Activated CD8-positive, alpha-beta T cell treated with anti-CD3 and anti-CD28 coated beads, Interleukin-2, amount 10 ng/mL, durations not matched to agents 7 days and 5 days (primary cell): ENCODE results near the gene PIK3R6. TPM values are rescaled to one million over a fixed set of nuclear protein-coding genes. Genes with fewer than 3 reads are reported as not detected.

ENCODE experiments used
- ATAC-seq: fragments of 150-1000 bp; cut with Tn5 transposase; one replicate; pipeline ENCODE4 v1.10.0; 2021; ENCODE audit warnings: moderate library complexity
- CTCF ChIA-PET: fragments of 350-600 bp; sonication (Branson Sonifier 250); formaldehyde crosslinking; loops from one replicate; lab custom pipeline; 2021; ENCODE audit warnings: antibody characterized with exemption; lab: Charles Lee
- POLR2A ChIA-PET: fragments of 350-600 bp; sonication (Branson Sonifier 250); formaldehyde crosslinking; loops from one replicate; lab custom pipeline; 2021; ENCODE audit warnings: antibody characterized with exemption; lab: Charles Lee
- DNase-seq: peaks from one replicate; pipeline ENCODE4 v3.0.0-alpha.2; 2020
- H3K27ac Mint-ChIP-seq: one replicate; pipeline ENCODE4 v1.8.0; 2021; ENCODE audit warnings: mild to moderate bottlenecking, mixed read lengths
- H3K27me3 Mint-ChIP-seq: one replicate; pipeline ENCODE4 v1.8.0; 2021; ENCODE audit warnings: low read depth, mixed read lengths
- H3K36me3 Mint-ChIP-seq: one replicate; pipeline ENCODE4 v1.8.0; 2021; ENCODE audit warnings: low read depth, mixed read lengths
- H3K4me1 Mint-ChIP-seq: one replicate; pipeline ENCODE4 v1.8.0; 2021; ENCODE audit warnings: low read depth, mixed read lengths
- H3K4me3 Mint-ChIP-seq: one replicate; pipeline ENCODE4 v1.8.0; 2021; ENCODE audit warnings: mild to moderate bottlenecking, mixed read lengths
- H3K9me3 Mint-ChIP-seq: one replicate; pipeline ENCODE4 v1.8.0; 2022; ENCODE audit warnings: mixed read lengths; ENCODE audit not compliant: insufficient read depth
- total RNA-seq, 2 experiments: library from RNA; stranded (reverse); gene quantifications; one replicate each; pipeline ENCODE4 v1.2.3, GENCODE V29; 2021

Gene PIK3R6
- total RNA-seq, 2 experiments from 2014 or later: 18.3 to 20.7 TPM

GRCh38 chr17:8832711-8833352 is 34.6 kb downstream of the PIK3R6 start:
- CTCF ChIA-PET: interaction anchor here (0.8 to 1.6 kb wide), 10 partner anchors 8 to 57 kb away, joined by 3 to 7 read pairs (median 3); no protein-coding TSS in a partner anchor
- POLR2A ChIA-PET: no interaction called here
- no peaks in the 10 kb centered on the region for H3K4me1 Mint-ChIP-seq
- peaks cover 33% of the 10 kb centered on the region for H3K36me3 Mint-ChIP-seq
- DNase-seq (peak; percentile 46), ATAC-seq (no peak)
- no peaks in the 10 kb centered on the region for H3K27me3 Mint-ChIP-seq
- H3K9me3 Mint-ChIP-seq: no peaks in the 10 kb centered on the region
- no peak overlapping the region for H3K4me3 Mint-ChIP-seq
- H3K27ac Mint-ChIP-seq: no peak overlapping the region

- Mint-ChIP-seq H3K9me3 (no peaks in the 10 kb centered on the region), H3K27me3 (no peaks in the 10 kb centered on the region), H3K4me3 (no peak overlapping the region), H3K36me3 (peaks cover 27% of the 10 kb centered on the region), H3K27ac (no peak overlapping the region), H3K4me1 (peaks cover 5% of the 10 kb centered on the region)
- no peak for ATAC-seq
- no peak for DNase-seq
- POLR2A ChIA-PET: no interaction called here
- CTCF ChIA-PET: interaction anchor here (1.3 kb wide), 1 partner anchor 27 kb away, joined by 3 read pairs; no protein-coding TSS in a partner anchor
These were observed 36.1 kb downstream of the PIK3R6 start for GRCh38 chr17:8831234-8831849.

GRCh38 chr17:8830141-8830540 is 37.3 kb downstream of the PIK3R6 start:
- Mint-ChIP-seq H3K27ac (no peak overlapping the region), H3K4me3 (no peak overlapping the region), H3K36me3 (peaks cover 24% of the 10 kb centered on the region), H3K4me1 (peaks cover 5% of the 10 kb centered on the region), H3K9me3 (peaks cover 1% of the 10 kb centered on the region), H3K27me3 (no peaks in the 10 kb centered on the region)
- ChIA-PET CTCF (interaction anchor here (0.9 to 1.3 kb wide), 2 partner anchors 26 to 65 kb away, joined by 3 read pairs; no protein-coding TSS in a partner anchor), POLR2A (no interaction called here)
- DNase-seq: no peak
- ATAC-seq: no peak

GRCh38 chr17:8829036-8829941 is 38.2 kb downstream of the PIK3R6 start:
- no peak overlapping the region for H3K4me3 Mint-ChIP-seq
- peaks cover 28% of the 10 kb centered on the region for H3K36me3 Mint-ChIP-seq
- H3K27ac Mint-ChIP-seq: no peak overlapping the region
- peaks cover 5% of the 10 kb centered on the region for H3K4me1 Mint-ChIP-seq
- peaks cover 10% of the 10 kb centered on the region for H3K9me3 Mint-ChIP-seq
- ChIA-PET CTCF (no interaction called here), POLR2A (no interaction called here)
- H3K27me3 Mint-ChIP-seq: no peaks in the 10 kb centered on the region
- ATAC-seq: no peak
- no peak for DNase-seq

- no peak for DNase-seq
- POLR2A ChIA-PET: no interaction called here
- no peak for ATAC-seq
- CTCF ChIA-PET: no interaction called here
- H3K27me3 Mint-ChIP-seq: no peaks in the 10 kb centered on the region
- no peak overlapping the region for H3K4me3 Mint-ChIP-seq
- H3K27ac Mint-ChIP-seq: no peak overlapping the region
- H3K4me1 Mint-ChIP-seq: peaks cover 5% of the 10 kb centered on the region
- H3K36me3 Mint-ChIP-seq: peaks cover 31% of the 10 kb centered on the region
- H3K9me3 Mint-ChIP-seq: peaks cover 10% of the 10 kb centered on the region
These were observed 39.0 kb downstream of the PIK3R6 start for GRCh38 chr17:8828517-8828875.

- peak overlapping the region; percentile 11 for H3K27ac Mint-ChIP-seq
- H3K36me3 Mint-ChIP-seq: peaks cover 45% of the 10 kb centered on the region
- peaks cover 5% of the 10 kb centered on the region for H3K4me1 Mint-ChIP-seq
- DNase-seq (no peak), ATAC-seq (no peak)
- H3K4me3 Mint-ChIP-seq: no peak overlapping the region
- H3K9me3 Mint-ChIP-seq: peaks cover 10% of the 10 kb centered on the region
- no peaks in the 10 kb centered on the region for H3K27me3 Mint-ChIP-seq
- ChIA-PET POLR2A (interaction anchor here (0.9 kb wide), 1 partner anchor 31 kb away, joined by 3 read pairs; no protein-coding TSS in a partner anchor), CTCF (no interaction called here)
These were observed 40.6 kb downstream of the PIK3R6 start for GRCh38 chr17:8826808-8827435.

GRCh38 chr17:8825802-8826201 is 41.7 kb downstream of the PIK3R6 start:
- POLR2A ChIA-PET: interaction anchor here (0.9 kb wide), 1 partner anchor 32 kb away, joined by 3 read pairs; no protein-coding TSS in a partner anchor
- CTCF ChIA-PET: interaction anchor here (1.7 kb wide), 1 partner anchor 40 kb away, joined by 9 read pairs; no protein-coding TSS in a partner anchor
- ATAC-seq (no peak), DNase-seq (no peak)
- H3K4me3 Mint-ChIP-seq: no peak overlapping the region
- no peaks in the 10 kb centered on the region for H3K27me3 Mint-ChIP-seq
- H3K9me3 Mint-ChIP-seq: peaks cover 10% of the 10 kb centered on the region
- peaks cover 5% of the 10 kb centered on the region for H3K4me1 Mint-ChIP-seq
- peaks cover 44% of the 10 kb centered on the region for H3K36me3 Mint-ChIP-seq
- no peak overlapping the region for H3K27ac Mint-ChIP-seq

- H3K9me3 Mint-ChIP-seq: peaks cover 10% of the 10 kb centered on the region
- CTCF ChIA-PET: no interaction called here
- peaks cover 5% of the 10 kb centered on the region for H3K4me1 Mint-ChIP-seq
- H3K27me3 Mint-ChIP-seq: no peaks in the 10 kb centered on the region
- H3K36me3 Mint-ChIP-seq: peaks cover 45% of the 10 kb centered on the region
- no peak for DNase-seq
- H3K4me3 Mint-ChIP-seq: no peak overlapping the region
- H3K27ac Mint-ChIP-seq: no peak overlapping the region
- POLR2A ChIA-PET: no interaction called here
- ATAC-seq: no peak
These were observed 44.2 kb downstream of the PIK3R6 start for GRCh38 chr17:8823279-8823678.

- POLR2A ChIA-PET: no interaction called here
- Mint-ChIP-seq H3K4me1 (peaks cover 3% of the 10 kb centered on the region), H3K36me3 (peaks cover 47% of the 10 kb centered on the region), H3K9me3 (peaks cover 10% of the 10 kb centered on the region), H3K27me3 (no peaks in the 10 kb centered on the region), H3K27ac (peak overlapping the region; percentile 10), H3K4me3 (no peak overlapping the region)
- DNase-seq: no peak
- CTCF ChIA-PET: interaction anchor here (1.1 kb wide), 1 partner anchor 37 kb away, joined by 3 read pairs; no protein-coding TSS in a partner anchor
- no peak for ATAC-seq
These were observed 45.0 kb downstream of the PIK3R6 start for GRCh38 chr17:8822401-8823035.

- Mint-ChIP-seq H3K36me3 (peaks cover 43% of the 10 kb centered on the region), H3K27ac (no peak overlapping the region), H3K4me3 (no peak overlapping the region), H3K9me3 (peaks cover 10% of the 10 kb centered on the region), H3K4me1 (no peaks in the 10 kb centered on the region), H3K27me3 (no peaks in the 10 kb centered on the region)
- ChIA-PET CTCF (interaction anchor here (1.1 kb wide), 1 partner anchor 36 kb away, joined by 3 read pairs; no protein-coding TSS in a partner anchor), POLR2A (no interaction called here)
- DNase-seq (no peak), ATAC-seq (no peak)
These were observed 45.9 kb downstream of the PIK3R6 start for GRCh38 chr17:8821446-8822105.
